IPS-NIHi11 (cell line): ENCODE measurements around the gene PUSL1.

Experiments used
- DNase-seq: peaks from one replicate; pipeline ENCODE4 v3.0.0; 2012; ENCODE audit warnings: mixed read lengths, low spot score

The PUSL1 gene

GRCh38 chr1:1280782-1281481 is 27.5 kb upstream of the PUSL1 start:
- DNase-seq, result no peak

DNA sequence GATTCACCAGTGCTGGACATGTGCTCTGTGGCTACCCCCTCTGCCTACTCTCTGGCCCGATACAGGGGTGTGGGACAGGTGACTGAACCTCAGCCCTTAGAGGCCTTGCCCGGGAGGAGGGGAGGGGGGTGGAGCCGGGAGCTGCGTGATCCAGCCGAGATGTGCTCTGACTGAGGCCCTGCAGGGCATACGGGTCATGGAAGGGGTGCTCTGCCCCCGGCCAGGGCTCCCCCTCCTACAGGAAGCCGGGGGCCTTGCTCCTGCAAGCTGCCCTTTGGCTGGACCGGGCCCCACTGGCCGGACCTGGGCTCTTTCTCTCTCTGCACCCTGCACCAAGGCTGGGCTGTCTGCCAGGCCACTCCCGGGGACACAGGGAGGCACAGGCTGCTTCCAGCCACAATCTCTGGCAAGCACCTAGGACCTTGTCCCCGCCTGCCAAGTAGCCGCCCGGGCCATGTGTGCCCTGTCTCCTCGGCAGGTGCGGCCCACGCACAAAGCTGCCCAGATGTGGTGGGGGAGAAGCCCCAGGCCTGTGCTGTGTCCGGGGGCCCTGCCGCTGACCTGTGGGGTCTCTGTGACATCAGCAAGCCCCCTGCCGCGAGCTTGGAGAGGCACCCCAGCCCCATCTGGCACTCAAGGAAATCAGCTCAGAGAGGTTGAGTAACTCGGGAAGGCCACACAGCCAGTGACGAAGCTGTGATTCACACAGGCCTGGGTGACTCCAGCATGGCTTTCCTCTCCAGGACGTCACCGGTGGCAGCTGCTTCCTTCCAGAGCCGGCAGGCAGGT is 26.7 kb upstream of the PUSL1 start:
- DNase-seq, result no peak

- DNase-seq, result no peak
Measured at GRCh38 chr1:1282998-1283397, 25.4 kb upstream of the PUSL1 start.

DNA sequence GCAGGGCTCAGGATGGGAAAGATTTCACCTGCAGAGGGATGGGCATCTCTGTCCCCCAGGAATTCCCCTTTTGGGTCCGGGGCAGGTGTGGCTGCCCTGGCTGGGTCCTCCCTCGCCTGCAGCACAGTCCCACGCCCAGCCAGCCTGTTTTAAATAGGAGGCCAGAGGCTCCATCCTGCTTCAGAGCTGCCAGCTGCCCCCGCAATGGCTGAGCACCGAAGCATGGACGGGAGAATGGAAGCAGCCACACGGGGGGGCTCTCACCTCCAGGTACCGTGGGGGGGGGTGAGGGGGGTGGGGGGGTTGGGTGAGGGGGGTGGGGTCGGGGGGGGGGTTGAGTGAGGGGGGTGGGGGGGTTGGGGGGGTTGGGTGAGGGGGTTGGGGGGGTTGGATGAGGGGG is 24.6 kb upstream of the PUSL1 start:
- peak; percentile 81 for DNase-seq

DNA sequence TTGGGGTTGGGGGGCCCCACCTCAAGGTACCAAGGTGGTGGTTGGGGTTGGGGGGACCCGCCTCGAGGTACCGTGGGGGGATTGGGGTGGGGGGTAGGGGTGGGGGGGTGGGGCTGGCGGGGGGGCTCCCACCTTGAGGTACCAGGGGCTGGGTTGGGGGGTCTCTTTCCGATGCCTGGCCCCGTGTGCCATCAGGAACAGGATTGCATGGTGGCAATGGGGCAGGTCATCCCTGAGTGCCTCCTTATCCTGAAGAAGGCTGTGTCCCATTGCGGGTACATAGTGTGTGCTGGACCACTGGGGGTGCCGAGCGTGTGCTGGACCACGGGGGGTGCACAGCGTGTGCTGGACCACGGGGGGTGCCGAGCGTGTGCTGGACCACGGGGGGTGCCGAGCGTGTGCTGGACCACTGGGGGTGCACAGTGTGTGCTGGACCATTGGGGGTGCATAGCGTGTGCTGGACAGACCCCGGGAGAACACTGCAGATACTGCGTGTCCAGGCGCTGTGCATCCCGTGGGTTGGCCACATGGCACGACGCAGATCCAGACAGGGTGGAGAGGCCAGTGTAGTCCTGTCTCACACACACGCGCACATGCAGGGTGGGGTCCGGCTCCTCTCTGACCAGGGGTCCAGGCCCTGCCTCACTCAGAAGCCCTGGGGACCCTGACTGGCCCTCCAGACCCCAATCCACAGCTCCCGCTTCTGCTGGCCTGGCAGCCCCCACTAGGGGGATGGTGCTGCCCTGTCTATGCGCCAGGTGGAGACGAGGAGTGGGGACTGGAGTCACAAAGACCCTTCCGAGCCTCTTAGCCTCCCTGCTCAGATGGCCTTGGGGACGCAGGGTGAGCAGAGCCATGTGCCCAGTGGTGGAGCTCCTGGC is 23.9 kb upstream of the PUSL1 start:
- DNase-seq, result no peak

DNA sequence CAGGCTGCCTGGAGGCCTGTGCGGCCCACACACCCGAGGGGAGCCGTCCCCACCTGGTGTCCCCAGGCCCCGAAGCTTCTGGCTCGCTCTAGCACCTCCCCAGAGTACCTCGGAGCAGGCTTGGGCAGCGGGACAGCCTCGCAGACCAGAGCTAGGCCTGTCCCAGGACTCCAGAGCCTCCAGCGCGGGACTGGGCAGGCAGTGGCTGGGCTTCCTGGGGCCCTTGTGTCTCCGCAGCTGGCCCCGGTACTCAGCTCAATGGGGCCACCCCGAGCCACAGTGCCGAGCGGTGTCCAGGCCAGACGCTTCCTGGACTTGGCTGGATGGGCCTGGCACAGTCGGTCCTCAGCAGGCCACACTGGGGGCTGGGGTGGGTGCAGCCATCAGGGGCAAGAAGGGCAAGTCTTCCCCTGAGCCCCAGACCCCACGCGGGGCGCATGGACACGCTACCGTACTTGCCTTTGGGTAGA is 23.3 kb upstream of the PUSL1 start:
- no peak for DNase-seq

DNA sequence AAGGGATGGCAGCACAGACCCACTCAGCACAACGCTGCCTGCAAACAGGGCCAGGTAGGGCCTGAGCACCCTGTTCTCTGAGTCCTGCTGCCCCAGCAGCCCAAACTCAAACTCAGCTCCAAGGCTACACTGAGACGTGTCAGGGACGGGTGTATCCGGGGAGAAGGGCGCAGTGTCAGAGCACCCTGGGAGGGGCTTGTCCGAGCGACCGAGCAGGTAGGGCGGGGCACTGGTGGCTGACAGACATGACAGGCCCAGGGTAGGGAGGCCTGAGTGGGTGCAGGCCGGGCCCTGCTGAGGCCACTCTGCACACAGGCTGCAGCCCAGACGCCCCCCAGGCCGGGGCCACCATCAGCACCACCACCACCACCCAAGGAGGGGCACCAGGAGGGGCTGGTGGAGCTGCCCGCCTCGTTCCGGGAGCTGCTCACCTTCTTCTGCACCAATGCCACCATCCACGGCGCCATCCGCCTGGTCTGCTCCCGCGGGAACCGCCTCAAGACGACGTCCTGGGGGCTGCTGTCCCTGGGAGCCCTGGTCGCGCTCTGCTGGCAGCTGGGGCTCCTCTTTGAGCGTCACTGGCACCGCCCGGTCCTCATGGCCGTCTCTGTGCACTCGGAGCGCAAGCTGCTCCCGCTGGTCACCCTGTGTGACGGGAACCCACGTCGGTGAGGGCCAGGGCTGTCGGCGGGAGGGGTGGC is 22.6 kb upstream of the PUSL1 start:
- DNase-seq, result peak; percentile 30

DNA sequence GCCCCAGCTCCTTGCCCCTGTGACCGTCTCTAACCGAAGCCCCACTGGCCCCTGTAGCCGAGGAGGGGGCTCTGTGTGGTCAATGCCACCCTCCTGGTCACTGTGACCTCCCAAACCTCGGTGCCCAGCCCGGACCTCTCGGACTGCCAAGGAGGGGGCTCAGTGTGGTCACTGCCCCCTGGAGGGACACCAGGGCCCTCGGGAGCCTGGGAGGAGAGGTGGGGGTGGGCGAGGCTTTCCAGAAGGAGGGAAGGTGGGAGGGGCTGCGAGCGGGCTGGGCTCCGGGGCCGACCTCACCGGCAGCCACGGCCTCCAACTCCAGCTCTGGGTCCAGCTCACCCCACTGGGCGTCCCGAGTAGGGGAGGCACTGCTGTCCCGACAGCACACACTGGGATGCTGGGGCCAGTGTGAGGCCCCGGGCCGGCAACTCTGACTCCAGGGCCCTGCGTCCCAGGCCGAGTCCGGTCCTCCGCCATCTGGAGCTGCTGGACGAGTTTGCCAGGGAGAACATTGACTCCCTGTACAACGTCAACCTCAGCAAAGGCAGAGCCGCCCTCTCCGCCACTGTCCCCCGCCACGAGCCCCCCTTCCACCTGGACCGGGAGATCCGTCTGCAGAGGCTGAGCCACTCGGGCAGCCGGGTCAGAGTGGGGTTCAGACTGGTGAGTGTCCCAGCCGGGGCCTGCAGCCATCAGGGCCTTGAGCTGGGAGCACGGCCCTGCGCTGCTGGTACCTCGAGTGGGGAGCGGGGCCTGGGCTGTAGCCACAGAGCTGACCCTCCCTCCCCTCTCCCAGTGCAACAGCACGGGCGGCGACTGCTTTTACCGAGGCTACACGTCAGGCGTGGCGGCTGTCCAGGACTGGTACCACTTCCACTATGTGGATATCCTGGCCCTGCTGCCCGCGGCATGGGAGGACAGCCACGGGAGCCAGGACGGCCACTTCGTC is 21.8 kb upstream of the PUSL1 start:
- DNase-seq, result peak; percentile 19

DNA sequence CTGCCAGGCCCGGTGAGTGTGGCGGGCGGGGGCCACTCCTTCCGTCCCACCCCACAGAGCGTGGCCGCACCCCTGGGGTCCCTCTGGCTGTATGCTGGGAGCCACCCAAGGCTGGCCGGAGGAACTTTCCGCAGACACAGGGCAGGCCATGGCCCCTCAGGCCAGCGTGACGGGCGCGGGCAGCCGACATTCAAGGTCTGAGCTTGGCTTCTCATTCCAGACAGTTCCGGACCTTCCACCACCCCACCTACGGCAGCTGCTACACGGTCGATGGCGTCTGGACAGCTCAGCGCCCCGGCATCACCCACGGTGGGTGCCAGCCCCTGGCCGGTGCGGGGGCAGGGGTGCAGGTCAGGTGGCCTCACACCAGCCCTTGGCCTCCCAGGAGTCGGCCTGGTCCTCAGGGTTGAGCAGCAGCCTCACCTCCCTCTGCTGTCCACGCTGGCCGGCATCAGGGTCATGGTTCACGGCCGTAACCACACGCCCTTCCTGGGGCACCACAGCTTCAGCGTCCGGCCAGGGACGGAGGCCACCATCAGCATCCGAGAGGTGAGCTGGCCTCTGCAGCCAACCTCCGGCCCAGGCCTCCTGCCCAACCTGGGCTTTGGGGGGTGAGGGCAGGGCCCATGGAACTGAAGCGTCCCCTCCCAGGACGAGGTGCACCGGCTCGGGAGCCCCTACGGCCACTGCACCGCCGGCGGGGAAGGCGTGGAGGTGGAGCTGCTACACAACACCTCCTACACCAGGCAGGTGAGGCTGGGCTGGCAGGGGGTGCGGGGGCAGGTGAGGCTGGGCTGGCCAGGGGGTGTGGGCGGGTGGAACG is 20.9 kb upstream of the PUSL1 start:
- peak; percentile 23 for DNase-seq

DNA sequence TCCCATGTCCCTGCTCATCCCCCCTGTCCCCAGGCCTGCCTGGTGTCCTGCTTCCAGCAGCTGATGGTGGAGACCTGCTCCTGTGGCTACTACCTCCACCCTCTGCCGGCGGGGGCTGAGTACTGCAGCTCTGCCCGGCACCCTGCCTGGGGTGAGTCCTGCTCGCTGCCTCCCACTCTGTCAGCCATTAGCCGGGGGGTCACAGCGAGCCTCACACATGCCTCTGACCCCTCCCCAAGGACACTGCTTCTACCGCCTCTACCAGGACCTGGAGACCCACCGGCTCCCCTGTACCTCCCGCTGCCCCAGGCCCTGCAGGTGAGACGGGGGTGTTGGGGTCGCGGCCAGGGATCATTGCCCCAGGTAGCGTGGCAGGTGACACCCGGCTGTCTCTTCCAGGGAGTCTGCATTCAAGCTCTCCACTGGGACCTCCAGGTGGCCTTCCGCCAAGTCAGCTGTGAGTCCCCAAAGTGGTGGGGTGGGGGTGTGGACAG is 18.1 kb upstream of the PUSL1 start:
- peak; percentile 90 for DNase-seq

DNA sequence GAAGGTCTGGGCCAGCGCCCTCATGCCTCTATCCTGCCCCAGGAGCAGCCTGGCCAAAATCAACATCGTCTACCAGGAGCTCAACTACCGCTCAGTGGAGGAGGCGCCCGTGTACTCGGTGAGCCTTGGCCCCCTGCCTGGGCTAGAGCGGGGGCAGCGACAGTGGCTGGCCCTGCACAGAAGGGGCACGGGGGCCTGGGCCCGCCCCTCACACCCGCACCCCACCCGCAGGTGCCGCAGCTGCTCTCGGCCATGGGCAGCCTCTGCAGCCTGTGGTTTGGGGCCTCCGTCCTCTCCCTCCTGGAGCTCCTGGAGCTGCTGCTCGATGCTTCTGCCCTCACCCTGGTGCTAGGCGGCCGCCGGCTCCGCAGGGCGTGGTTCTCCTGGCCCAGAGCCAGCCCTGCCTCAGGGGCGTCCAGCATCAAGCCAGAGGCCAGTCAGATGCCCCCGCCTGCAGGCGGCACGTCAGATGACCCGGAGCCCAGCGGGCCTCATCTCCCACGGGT is 17.3 kb upstream of the PUSL1 start:
- DNase-seq, result peak; percentile 21

GRCh38 chr1:1291548-1292441 is 16.6 kb upstream of the PUSL1 start:
- DNase-seq, result peak; percentile 85

DNA sequence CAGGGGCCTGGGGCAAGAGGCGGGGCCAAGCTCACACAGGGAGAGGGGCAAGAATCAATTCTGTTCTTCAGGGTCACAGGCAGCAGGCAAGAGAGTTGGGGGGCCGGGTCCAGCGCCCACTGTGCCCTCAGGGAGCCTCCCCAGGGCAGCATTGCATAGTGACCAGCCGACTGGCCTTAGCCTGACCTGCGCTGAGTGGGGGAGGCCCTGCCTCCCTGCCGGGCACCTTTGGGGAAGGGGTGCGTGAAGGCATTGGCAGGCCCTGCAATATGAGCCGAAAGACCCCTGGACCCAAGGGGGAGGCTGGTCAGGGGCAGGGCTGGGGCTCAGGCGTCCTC is 16.0 kb upstream of the PUSL1 start:
- DNase-seq, result no peak

DNA sequence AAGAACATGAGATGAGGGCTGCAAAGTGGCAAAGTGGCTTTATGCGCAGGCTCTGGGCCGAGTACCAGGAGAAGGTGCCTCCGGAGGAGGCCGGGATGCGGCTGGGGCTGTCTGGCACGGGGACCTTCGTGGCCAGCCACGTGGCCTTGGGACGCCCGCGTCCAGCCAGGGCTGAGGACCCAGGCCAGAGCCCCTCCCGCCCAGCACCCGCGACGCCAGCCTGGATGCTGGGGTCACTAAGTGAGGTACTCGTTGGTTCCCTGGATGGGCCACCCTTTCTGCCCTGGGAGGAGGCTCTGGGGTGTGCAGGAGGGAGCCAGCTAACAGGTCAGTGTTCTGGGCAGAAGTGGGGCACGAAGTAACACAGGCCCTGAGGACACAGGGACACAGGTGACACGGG is 15.5 kb upstream of the PUSL1 start:
- no peak for DNase-seq

GRCh38 chr1:1293263-1294249 is 14.8 kb upstream of the PUSL1 start:
- peak; percentile 87 for DNase-seq

- DNase-seq, result no peak
Measured at GRCh38 chr1:1294250-1294890, 14.0 kb upstream of the PUSL1 start.
